Measurements from ENCODE around the gene OR4S1. TPM values are rescaled to one million over a fixed set of nuclear protein-coding genes. Genes with fewer than 3 reads are reported as not detected.
"Not testable (repeated sequence)": the region's sequence is repeated elsewhere in the genome, so short reads cannot be mapped to it uniquely, and the experiment has no call there.

The OR4S1 gene
- total RNA-seq, 4 donors from 2014 or later: not detected

DNA sequence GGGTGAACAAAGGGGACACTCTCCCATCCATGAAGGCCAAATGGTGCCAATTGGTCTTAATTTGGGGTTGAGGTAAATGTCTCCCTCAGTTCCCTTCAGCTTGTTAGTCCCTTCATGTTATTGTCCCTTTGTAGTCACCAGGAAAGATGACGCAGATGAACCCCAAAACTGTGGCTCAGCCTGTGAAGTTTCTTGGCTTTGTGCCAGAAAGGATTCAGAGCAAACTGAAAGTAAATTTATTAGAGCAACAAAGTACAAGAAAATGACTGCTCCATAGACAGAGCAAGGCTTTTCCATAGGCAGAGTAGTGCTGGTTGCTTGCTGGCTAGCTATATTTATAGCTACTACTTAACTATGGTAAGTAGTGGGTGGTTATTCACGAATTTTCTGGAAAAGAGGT is 35.4 kb downstream of the OR4S1 start:
- TF ChIP-seq, protein P1, sequence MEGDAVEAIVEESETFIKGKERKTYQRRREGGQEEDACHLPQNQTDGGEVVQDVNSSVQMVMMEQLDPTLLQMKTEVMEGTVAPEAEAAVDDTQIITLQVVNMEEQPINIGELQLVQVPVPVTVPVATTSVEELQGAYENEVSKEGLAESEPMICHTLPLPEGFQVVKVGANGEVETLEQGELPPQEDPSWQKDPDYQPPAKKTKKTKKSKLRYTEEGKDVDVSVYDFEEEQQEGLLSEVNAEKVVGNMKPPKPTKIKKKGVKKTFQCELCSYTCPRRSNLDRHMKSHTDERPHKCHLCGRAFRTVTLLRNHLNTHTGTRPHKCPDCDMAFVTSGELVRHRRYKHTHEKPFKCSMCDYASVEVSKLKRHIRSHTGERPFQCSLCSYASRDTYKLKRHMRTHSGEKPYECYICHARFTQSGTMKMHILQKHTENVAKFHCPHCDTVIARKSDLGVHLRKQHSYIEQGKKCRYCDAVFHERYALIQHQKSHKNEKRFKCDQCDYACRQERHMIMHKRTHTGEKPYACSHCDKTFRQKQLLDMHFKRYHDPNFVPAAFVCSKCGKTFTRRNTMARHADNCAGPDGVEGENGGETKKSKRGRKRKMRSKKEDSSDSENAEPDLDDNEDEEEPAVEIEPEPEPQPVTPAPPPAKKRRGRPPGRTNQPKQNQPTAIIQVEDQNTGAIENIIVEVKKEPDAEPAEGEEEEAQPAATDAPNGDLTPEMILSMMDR (IDR thresholded peaks at IDR 0.05): no peak
- DNase-seq (ENCODE audit: low spot score) (no peak), ATAC-seq (ENCODE audit: low FRiP score) (no peak)

GRCh38 chr11:48342505-48342904 is 36.5 kb downstream of the OR4S1 start:
- ATAC-seq (ENCODE audit: low FRiP score): not testable (repeated sequence)

GRCh38 chr11:48346286-48346685 is 40.3 kb downstream of the OR4S1 start:
- not testable (repeated sequence) for ATAC-seq (ENCODE audit: low FRiP score); DNase-seq (ENCODE audit: low spot score)

More at GRCh38 chr11:48342505-48342904, 36.5 kb downstream of the OR4S1 start:
- DNase-seq (ENCODE audit: low spot score): not testable (repeated sequence)

- TF ChIP-seq, protein P1 (IDR thresholded peaks at IDR 0.05): no peak
- no peak for DNase-seq (ENCODE audit: low spot score)
- no peak for ATAC-seq (ENCODE audit: low FRiP score)
Measured at GRCh38 chr11:48354013-48354412, 48.0 kb downstream of the OR4S1 start.

DNA sequence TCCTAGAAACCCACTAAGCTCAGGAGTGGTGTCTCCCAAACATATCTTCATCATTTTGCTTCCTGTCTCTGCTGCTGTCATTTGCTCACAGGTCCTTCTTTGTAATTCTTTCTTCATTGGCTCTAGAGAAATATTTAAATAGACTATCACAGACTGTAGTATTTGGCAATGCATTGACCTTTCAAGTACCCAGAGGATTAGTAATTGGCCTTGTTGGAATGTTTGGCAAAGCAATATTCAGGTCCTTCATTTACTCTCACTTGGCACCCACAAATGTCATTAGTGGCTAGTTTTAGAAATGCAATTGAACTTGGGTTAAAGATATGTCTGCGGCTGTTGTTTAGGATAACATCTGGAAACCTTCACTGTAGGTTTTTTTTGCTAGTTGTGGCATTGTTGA is 48.7 kb downstream of the OR4S1 start:
- no peak for DNase-seq (ENCODE audit: low spot score)
- ATAC-seq (ENCODE audit: low FRiP score): no peak
- TF ChIP-seq, protein P1 (IDR thresholded peaks at IDR 0.05): no peak

Other genes with a start within 250 kb of the OR4S1 start
- not detected for gene OR4B1, start 89.4 kb upstream of the OR4S1 start, total RNA-seq
- gene OR4X2, start 61.1 kb upstream of the OR4S1 start, total RNA-seq: not detected
- gene OR4X1, start 42.4 kb upstream of the OR4S1 start, total RNA-seq: not detected
- not detected for gene OR4C3, start 18.7 kb downstream of the OR4S1 start, total RNA-seq
- not detected for gene OR4C5, start 60.2 kb downstream of the OR4S1 start, total RNA-seq
- not detected for gene OR4A47, start 182.6 kb downstream of the OR4S1 start, total RNA-seq